ENCODE results near the gene CCDC85C. TPM values are rescaled to one million over a fixed set of nuclear protein-coding genes. Genes with fewer than 3 reads are reported as not detected.

CCDC85C gene
- total RNA-seq, 1 donor from 2014 or later = 1.9 TPM

- ChIA-PET CTCF (no interaction called here), POLR2A (no interaction called here)
- H3K27me3 Mint-ChIP-seq = peaks cover 22% of the 10 kb centered on the region
- H3K9me3 Mint-ChIP-seq = no peaks in the 10 kb centered on the region
- peak overlapping the region; percentile 11 for H3K4me3 Mint-ChIP-seq
- no peaks in the 10 kb centered on the region for H3K36me3 Mint-ChIP-seq (ENCODE audit: low read depth)
- intact Hi-C loops (cut with micrococcal nuclease) = no loop called here
- ATAC-seq (ENCODE audit: low read depth) = no peak
- no peak for DNase-seq
- peaks cover 10% of the 10 kb centered on the region for H3K4me1 Mint-ChIP-seq
- H3K27ac Mint-ChIP-seq = no peak overlapping the region
- TF ChIP-seq CTCF (IDR thresholded peaks at IDR 0.05) = no peak
Measured at GRCh38 chr14:99634443-99634842, 30.4 kb upstream of the CCDC85C start.

GRCh38 chr14:99633918-99634317 is 29.9 kb upstream of the CCDC85C start:
- no peak for ATAC-seq (ENCODE audit: low read depth)
- TF ChIP-seq CTCF (IDR thresholded peaks at IDR 0.05) = no peak
- CTCF ChIA-PET = no interaction called here

GRCh38 chr14:99633141-99633540 is 29.1 kb upstream of the CCDC85C start:
- Mint-ChIP-seq H3K9me3 (no peaks in the 10 kb centered on the region), H3K4me3 (no peak overlapping the region), H3K4me1 (peaks cover 12% of the 10 kb centered on the region), H3K36me3 (ENCODE audit: low read depth) (no peaks in the 10 kb centered on the region), H3K27ac (no peak overlapping the region), H3K27me3 (peaks cover 24% of the 10 kb centered on the region)
- DNase-seq (no peak), ATAC-seq (ENCODE audit: low read depth) (peak; percentile 35)
- intact Hi-C loops (cut with micrococcal nuclease) = no loop called here
- no peak for TF ChIP-seq CTCF (IDR thresholded peaks at IDR 0.05)
- ChIA-PET POLR2A (interaction anchor here (0.6 kb wide), 1 partner anchor 94 kb away, joined by 5 read pairs; no protein-coding TSS in a partner anchor), CTCF (no interaction called here)

More at GRCh38 chr14:99633918-99634317, 29.9 kb upstream of the CCDC85C start:
- Mint-ChIP-seq H3K27ac (no peak overlapping the region), H3K36me3 (ENCODE audit: low read depth) (no peaks in the 10 kb centered on the region), H3K4me1 (peaks cover 12% of the 10 kb centered on the region), H3K4me3 (no peak overlapping the region), H3K27me3 (peaks cover 24% of the 10 kb centered on the region), H3K9me3 (no peaks in the 10 kb centered on the region)
- POLR2A ChIA-PET = no interaction called here
- intact Hi-C loops (cut with micrococcal nuclease) = no loop called here
- DNase-seq = no peak

GRCh38 chr14:99632410-99633035 is 28.5 kb upstream of the CCDC85C start:
- CTCF ChIA-PET = no interaction called here
- H3K27me3 Mint-ChIP-seq = peaks cover 26% of the 10 kb centered on the region
- H3K36me3 Mint-ChIP-seq (ENCODE audit: low read depth) = no peaks in the 10 kb centered on the region
- ATAC-seq (ENCODE audit: low read depth) (no peak), DNase-seq (no peak)
- intact Hi-C loops (cut with micrococcal nuclease) = no loop called here
- POLR2A ChIA-PET = interaction anchor here (0.6 kb wide), 1 partner anchor 93 kb away, joined by 5 read pairs; no protein-coding TSS in a partner anchor
- no peaks in the 10 kb centered on the region for H3K9me3 Mint-ChIP-seq
- TF ChIP-seq CTCF (IDR thresholded peaks at IDR 0.05) = no peak
- H3K27ac Mint-ChIP-seq = no peak overlapping the region
- H3K4me3 Mint-ChIP-seq = no peak overlapping the region
- peaks cover 12% of the 10 kb centered on the region for H3K4me1 Mint-ChIP-seq

- Mint-ChIP-seq H3K9me3 (no peaks in the 10 kb centered on the region), H3K4me3 (no peak overlapping the region), H3K36me3 (ENCODE audit: low read depth) (no peaks in the 10 kb centered on the region), H3K27ac (no peak overlapping the region), H3K27me3 (peaks cover 22% of the 10 kb centered on the region), H3K4me1 (peaks cover 12% of the 10 kb centered on the region)
- intact Hi-C loops (cut with micrococcal nuclease) = no loop called here
- DNase-seq = no peak
- CTCF ChIA-PET = no interaction called here
- ATAC-seq (ENCODE audit: low read depth) = no peak
- no peak for TF ChIP-seq CTCF (IDR thresholded peaks at IDR 0.05)
- POLR2A ChIA-PET = no interaction called here
Measured at GRCh38 chr14:99630202-99630601, 26.2 kb upstream of the CCDC85C start.

All from activated B cell treated with CpG ODN at 0.5 μM for 24 hours (primary cell).